Stimulated activated naive CD4-positive, alpha-beta T cell (primary cell): ENCODE measurements around the gene TNNT1.

Source experiments
- DNase-seq, 6 experiments: peaks; one replicate each; lab custom pipeline; 2025; lab: John Stamatoyannopoulos, UW

Gene TNNT1

DNA sequence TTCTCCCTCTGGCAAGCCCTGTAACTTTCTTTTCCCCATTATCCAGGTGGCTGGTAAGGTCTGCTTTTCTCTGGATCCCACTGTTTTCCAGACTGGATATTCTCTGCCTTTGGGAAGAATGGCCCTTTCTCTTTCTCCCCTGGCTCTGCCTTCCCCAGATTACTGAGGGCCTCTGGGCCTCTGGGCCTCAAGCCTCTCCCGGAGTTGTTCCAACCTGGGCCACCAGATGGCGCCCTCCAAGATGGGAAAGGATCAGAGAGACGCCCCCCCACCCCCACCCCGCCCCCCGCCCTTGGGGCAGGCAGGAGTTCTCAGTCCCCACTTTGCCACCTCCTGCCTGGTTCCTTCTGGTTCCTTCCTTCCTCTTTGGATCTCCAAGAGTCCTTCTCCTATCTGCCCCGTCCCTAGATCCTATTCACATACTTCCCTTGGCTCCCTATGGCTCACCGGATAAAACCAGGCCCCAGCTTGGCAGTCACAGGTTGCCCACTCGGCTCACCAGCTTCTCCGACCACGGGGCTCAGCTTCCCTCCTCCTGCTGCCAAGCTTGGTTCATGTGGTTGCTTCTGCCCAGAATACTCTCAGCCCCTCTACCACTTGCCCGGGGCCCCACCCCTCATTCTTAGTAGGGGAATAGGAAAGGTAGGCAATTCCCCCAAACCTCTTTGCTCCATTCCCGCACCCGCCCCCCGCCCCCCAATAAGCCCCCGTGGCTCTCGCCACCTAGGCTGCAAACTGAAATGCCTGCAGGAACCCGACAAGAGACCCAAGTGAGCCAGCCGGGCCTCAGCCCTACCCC is 60.3 kb downstream of the TNNT1 start:
- DNase-seq, result peak; percentile 22 to 76 (median 68)

DNA sequence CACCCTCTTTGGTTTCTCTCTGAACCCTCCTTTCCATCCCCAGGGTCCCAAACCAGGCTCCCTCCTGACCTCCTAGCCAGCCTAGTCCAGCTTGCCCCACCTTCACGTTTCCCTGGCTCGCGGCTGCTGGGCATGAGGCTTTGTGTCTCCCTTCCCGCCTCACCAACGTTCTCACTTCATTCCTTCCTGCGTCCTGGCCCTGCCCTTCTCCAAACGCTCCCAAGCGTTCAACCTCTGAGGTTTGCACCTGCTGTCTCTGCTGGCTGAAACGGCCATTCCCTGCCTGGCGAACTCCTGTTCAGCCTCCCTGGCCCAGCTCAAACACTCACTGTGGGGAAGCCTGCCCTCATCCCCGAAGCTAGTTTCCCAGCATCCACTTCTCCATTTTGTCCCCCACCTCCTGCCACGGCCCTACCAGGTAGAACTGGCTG is 61.0 kb downstream of the TNNT1 start:
- DNase-seq, result no peak

DNA sequence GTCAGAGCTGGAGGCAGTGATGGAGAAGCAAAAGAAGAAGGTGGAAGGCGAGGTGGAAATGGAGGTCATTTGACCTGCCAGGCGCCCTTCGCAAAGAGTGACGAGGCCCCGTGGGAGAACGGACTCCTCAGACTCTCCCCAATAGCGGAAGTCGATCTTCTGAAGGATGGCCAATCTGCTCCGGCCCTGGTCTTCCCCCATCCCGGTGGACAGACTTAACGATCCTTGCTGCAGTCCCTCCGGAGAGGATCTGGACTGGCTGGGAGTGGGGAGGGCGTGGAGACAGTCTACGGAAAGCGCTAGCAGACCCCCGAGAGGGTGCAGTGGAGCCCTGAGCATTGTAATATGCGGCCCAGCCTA is 61.5 kb downstream of the TNNT1 start:
- DNase-seq, result no peak

DNA sequence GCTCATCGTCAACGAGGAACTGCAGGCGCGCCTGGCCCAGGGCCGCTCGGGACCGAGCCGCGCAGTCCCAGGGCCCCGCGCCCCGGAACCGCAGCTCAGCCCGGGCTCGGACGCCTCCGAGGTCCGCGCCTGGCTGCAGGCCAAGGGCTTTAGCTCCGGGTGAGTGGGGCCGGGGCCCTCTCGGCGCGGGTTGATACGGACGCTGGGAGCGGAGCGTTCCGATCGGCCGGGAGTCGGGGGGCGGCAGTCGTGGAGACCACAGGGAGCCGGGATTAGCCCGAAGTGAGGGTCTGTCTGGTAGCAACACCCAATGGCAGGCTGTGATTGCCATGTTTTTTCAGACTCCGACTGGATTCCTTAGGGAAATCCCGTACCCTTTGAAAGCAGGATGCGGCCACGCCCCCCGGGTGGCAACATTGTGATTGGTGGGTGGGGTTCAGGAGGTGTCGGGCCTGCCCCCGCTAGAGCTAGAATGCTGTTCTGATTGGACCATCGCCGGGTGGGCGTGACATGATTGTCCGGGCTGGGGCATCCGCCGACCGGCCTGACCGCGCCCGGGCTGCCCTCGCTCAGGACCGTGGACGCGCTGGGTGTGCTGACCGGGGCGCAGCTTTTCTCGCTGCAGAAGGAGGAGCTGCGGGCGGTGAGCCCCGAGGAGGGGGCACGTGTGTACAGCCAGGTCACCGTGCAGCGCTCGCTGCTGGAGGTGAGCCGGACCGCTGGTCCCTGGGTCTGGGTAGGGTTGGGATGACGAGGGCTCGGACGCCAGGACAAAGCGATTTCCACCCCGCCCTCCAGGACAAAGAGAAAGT is 62.1 kb downstream of the TNNT1 start:
- peak in 5 of 6 experiments; percentile 3 to 45 (median 31) for DNase-seq

DNA sequence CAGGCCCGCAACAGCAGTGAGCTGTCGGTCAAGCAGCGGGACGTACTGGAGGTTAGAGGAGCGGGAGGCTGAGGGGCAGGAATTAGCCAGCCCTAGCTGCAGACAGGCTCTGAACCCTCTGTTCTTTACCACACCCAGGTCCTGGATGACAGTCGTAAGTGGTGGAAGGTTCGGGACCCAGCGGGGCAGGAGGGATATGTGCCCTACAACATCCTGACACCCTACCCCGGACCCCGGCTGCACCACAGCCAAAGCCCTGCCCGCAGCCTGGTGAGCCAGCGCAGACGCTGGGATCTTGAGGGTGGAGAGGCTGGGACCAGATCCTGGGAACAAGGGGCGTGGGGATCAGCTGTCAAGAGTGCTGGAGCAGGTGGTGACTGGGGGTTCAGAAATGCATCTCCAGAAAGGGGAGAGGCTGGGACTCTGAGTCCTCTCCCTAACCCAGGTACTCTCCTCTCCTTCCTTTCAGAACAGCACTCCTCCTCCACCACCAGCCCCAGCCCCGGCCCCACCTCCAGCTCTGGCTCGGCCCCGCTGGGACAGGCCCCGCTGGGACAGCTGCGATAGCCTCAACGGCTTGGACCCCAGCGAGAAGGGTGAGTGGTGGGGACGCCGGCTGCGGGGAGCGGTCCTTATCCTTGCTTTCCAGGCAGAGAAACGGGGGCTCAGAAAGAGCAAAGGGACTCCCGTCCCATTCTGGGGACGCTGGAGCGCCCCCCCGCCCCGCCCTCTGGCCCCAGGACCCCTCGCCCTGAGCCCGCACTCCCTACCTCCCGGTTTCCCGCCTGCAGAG is 62.9 kb downstream of the TNNT1 start:
- DNase-seq, result peak in 1 of 6 experiments; percentile 23

DNA sequence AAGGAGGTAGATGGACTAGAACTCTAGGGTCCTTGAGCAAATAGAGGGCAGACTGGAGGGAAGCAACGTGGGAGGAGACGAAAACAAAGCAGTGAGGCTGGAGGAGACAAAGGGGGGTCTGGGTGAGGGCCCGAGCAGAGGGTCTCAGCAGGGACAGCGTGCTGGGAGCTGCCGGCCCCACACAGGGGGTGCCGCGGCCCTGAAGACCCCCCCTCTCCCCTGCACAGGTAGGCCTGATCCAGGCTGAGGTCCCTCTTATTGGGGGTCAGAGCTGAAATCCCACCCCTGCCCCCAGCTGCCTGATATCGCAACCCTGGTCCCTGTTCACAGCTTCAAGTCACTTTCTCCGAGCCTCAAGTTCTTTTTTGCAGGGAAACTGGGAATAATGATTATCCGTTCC is 64.6 kb downstream of the TNNT1 start:
- no peak for DNase-seq

DNA sequence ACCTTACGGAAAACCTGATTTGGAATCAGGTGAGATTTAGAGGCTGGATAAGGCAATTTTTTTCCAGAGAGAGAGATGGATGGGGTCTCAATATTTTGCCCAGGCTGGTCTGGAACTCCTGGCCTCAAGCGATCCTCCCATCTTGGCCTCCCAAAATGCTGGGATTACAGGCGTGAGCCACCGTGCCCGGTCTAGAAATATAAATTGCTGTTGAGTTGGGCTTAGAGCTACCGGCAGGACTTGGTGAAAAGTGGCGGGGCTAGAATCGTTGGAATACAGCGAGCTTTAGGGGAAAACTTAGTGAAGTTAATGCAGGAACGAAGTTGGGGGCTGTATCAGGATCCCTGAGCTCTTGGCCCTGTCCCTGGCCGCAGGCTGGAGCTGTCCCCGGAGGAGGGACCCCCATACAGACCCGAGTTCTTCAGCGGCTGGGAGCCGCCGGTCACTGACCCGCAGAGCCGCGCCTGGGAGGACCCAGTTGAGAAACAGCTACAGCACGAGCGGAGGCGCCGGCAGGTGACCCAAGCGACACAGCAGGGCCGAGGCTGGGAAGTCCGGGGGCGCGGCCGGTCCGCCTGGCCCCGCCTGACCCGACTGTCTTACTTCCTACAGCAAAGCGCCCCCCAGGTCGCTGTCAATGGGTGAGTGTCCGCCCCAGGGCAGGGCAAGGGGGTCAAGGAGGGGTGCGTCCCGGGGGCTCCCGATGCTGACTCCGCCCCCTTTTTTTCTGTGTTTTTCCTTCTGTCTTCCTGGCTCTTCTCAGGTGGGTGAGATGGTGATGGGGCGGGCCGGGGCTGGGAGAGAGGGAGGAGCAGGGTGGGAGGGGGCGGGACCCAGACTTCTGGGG is 65.8 kb downstream of the TNNT1 start:
- no peak for DNase-seq
